Sigmoid colon (tissue), 7 donors: Measurements from ENCODE around the gene RARS2. TPM values are rescaled to one million over a fixed set of nuclear protein-coding genes. Genes with fewer than 3 reads are reported as not detected.

Source experiments
- DNase-seq: peaks from one replicate; pipeline ENCODE4 v3.0.0-alpha.2; 2019
- H3K27ac ChIP-seq, 4 donors: fragments of 200-600 bp; sonication (generic); one replicate each; pipeline ENCODE4 v1.5.1; 2016 to 2019; ENCODE audit warnings: mild to moderate bottlenecking in 1 of 4
- H3K27me3 ChIP-seq, 3 donors: fragments of 200-600 bp; sonication (generic); one replicate each; pipeline ENCODE4 v1.5.1; 2019; ENCODE audit warnings: mild to moderate bottlenecking in 1 of 3
- H3K36me3 ChIP-seq, 4 donors: fragments of 200-600 bp; sonication (generic); one replicate each; pipeline ENCODE4 v1.5.1; 2016 to 2019
- H3K4me1 ChIP-seq, 4 donors: fragments of 200-600 bp; sonication (generic); one replicate each; pipeline ENCODE4 v1.5.1; 2017 to 2019
- H3K4me3 ChIP-seq, 4 donors: fragments of 200-600 bp; sonication (generic); one replicate each; pipeline ENCODE4 v1.5.1; 2017 to 2019; ENCODE audit warnings: mild to moderate bottlenecking in 2 of 4, moderate library complexity in 1 of 4
- H3K9me3 ChIP-seq, 4 donors: fragments of 200-600 bp in 3 of 4; sonication (generic) in 3 of 4; one replicate each; pipeline versions ENCODE4 v1.5.1 to v1.6.1; 2013 to 2019
- CTCF ChIP-seq, 4 experiments: fragments of 450-650 bp in 3 of 4; fragments of 200-600 bp in 1 of 4; IDR thresholded peaks; one replicate each; pipeline ENCODE4 v1.5.1; 2016 to 2019; ENCODE audit warnings: antibody characterized with exemption in 4 of 4, mild to moderate bottlenecking in 3 of 4, moderate library complexity in 2 of 4
- EP300 ChIP-seq, 4 donors: sonication (generic); formaldehyde crosslinking; IDR thresholded peaks; one replicate each; pipeline ENCODE4 v1.6.1; 2017; ENCODE audit warnings: antibody characterized with exemption in 4 of 4
- POLR2A ChIP-seq, 2 donors: fragments of 450-650 bp; IDR thresholded peaks; one replicate each; pipeline ENCODE4 v1.6.1; 2016; ENCODE audit warnings: antibody characterized with exemption in 2 of 2, mild to moderate bottlenecking in 2 of 2, moderate library complexity in 2 of 2
- POLR2AphosphoS5 ChIP-seq, 4 donors: sonication (generic); formaldehyde crosslinking; IDR thresholded peaks; one replicate each; pipeline ENCODE4 v1.6.1; 2017; ENCODE audit warnings: antibody characterized with exemption in 4 of 4
- WGBS, 2 donors: extraction: QIAGEN DNeasy Blood & Tissue Kit; methylation state at CpG; one replicate each; pipeline ENCODE4 v1.1.7; 2013; 5-methylcytosine and 5-hydroxymethylcytosine counted together
- intact Hi-C: fragments of 100-400 bp; cut with DNase I; formaldehyde crosslinking; loops from one replicate; pipeline ENCODE4 v1.15.1; 2023
- polyA plus RNA-seq, 3 donors: library from polyadenylated mRNA; stranded (reverse); fragments of 200-250 nt; gene quantifications; one replicate each; pipeline ENCODE4 v1.2.3, GENCODE V29; 2013
- total RNA-seq, 4 donors: library from RNA; depleted of rRNA; stranded (reverse); fragments of >200 nt; gene quantifications; one replicate each; pipeline ENCODE4 v1.1.0, GENCODE V29; 2016
- donor health status: healthy with polysubstance abuse.
- donor health status: Bipolar disorder and iron deficiency.
- donor health status: healthy.

Gene RARS2
- total and polyA plus RNA-seq, 7 donors: 18.3 to 34.2 (median 20.7) TPM

- DNase-seq: no peak
- no peak for TF ChIP-seq CTCF (IDR thresholded peaks at IDR 0.05)
- TF ChIP-seq POLR2A (IDR thresholded peaks at IDR 0.05): no peak
- no peak for TF ChIP-seq EP300 (IDR thresholded peaks at IDR 0.05)
- TF ChIP-seq POLR2AphosphoS5 (IDR thresholded peaks at IDR 0.05): no peak
- no peak overlapping the region for H3K27ac ChIP-seq
- peaks cover 0 to 59% (median 18%) of the 10 kb centered on the region in 4 donors for H3K36me3 ChIP-seq
- H3K27me3 ChIP-seq: no peaks in the 10 kb centered on the region
- H3K9me3 ChIP-seq: no peaks in the 10 kb centered on the region
- peaks cover 0 to 5% (median 0%) of the 10 kb centered on the region in 4 donors for H3K4me1 ChIP-seq
- H3K4me3 ChIP-seq: no peak overlapping the region
- WGBS, 2 donors: 84 to 94% methylated on average over 1 of the region's 1 CpG
- intact Hi-C loops: no loop called here
Measured at GRCh38 chr6:87561017-87561416, 28.8 kb downstream of the RARS2 start.

- Histone ChIP-seq H3K4me3 (no peak overlapping the region), H3K36me3 (peaks cover 4 to 71% (median 18%) of the 10 kb centered on the region in 4 donors), H3K9me3 (no peaks in the 10 kb centered on the region), H3K27me3 (no peaks in the 10 kb centered on the region), H3K27ac (no peak overlapping the region), H3K4me1 (peaks cover 0 to 5% (median 0%) of the 10 kb centered on the region in 4 donors)
- intact Hi-C loops: no loop called here
- TF ChIP-seq POLR2A (IDR thresholded peaks at IDR 0.05) (no peak), CTCF (IDR thresholded peaks at IDR 0.05) (no peak), POLR2AphosphoS5 (IDR thresholded peaks at IDR 0.05) (no peak), EP300 (IDR thresholded peaks at IDR 0.05) (no peak)
- DNase-seq: no peak
Measured at GRCh38 chr6:87558446-87558845, 31.3 kb downstream of the RARS2 start.

GRCh38 chr6:87555506-87555905, 34.3 kb downstream of the RARS2 start:
- H3K4me3 ChIP-seq: no peak overlapping the region
- no peaks in the 10 kb centered on the region for H3K4me1 ChIP-seq
- intact Hi-C loops: no loop called here
- H3K27me3 ChIP-seq: no peaks in the 10 kb centered on the region
- TF ChIP-seq EP300 (IDR thresholded peaks at IDR 0.05): no peak
- TF ChIP-seq POLR2AphosphoS5 (IDR thresholded peaks at IDR 0.05): no peak
- no peak for TF ChIP-seq POLR2A (IDR thresholded peaks at IDR 0.05)
- TF ChIP-seq CTCF (IDR thresholded peaks at IDR 0.05): no peak
- no peak for DNase-seq
- H3K36me3 ChIP-seq: peaks cover 0 to 64% (median 10%) of the 10 kb centered on the region in 4 donors
- no peak overlapping the region for H3K27ac ChIP-seq
- no peaks in the 10 kb centered on the region for H3K9me3 ChIP-seq

- TF ChIP-seq POLR2A (IDR thresholded peaks at IDR 0.05) (no peak), POLR2AphosphoS5 (IDR thresholded peaks at IDR 0.05) (no peak), EP300 (IDR thresholded peaks at IDR 0.05) (no peak), CTCF (IDR thresholded peaks at IDR 0.05) (no peak)
- Histone ChIP-seq H3K27ac (no peak overlapping the region), H3K27me3 (no peaks in the 10 kb centered on the region), H3K9me3 (no peaks in the 10 kb centered on the region), H3K4me3 (no peak overlapping the region), H3K4me1 (no peaks in the 10 kb centered on the region), H3K36me3 (peaks cover 0 to 54% (median 7%) of the 10 kb centered on the region in 4 donors)
- DNase-seq: no peak
- intact Hi-C loops: no loop called here
- WGBS, 2 donors: 93 to 97% methylated on average over 4 of the region's 4 CpGs
Measured at GRCh38 chr6:87553159-87553765, 36.5 kb downstream of the RARS2 start.

GRCh38 chr6:87551799-87552198, 38.0 kb downstream of the RARS2 start:
- H3K9me3 ChIP-seq: no peaks in the 10 kb centered on the region
- WGBS, 2 donors: 80 to 81% methylated on average over 2 of the region's 2 CpGs
- H3K4me3 ChIP-seq: no peak overlapping the region
- H3K27me3 ChIP-seq: no peaks in the 10 kb centered on the region
- peaks cover 0 to 59% (median 7%) of the 10 kb centered on the region in 4 donors for H3K36me3 ChIP-seq
- H3K4me1 ChIP-seq: no peaks in the 10 kb centered on the region
- H3K27ac ChIP-seq: no peak overlapping the region
- intact Hi-C loops: no loop called here
- TF ChIP-seq POLR2AphosphoS5 (IDR thresholded peaks at IDR 0.05) (no peak), POLR2A (IDR thresholded peaks at IDR 0.05) (no peak), CTCF (IDR thresholded peaks at IDR 0.05) (no peak), EP300 (IDR thresholded peaks at IDR 0.05) (no peak)
- no peak for DNase-seq
